GM23338 (cell line): ENCODE results near the gene ATP5ME. TPM values are rescaled to one million over a fixed set of nuclear protein-coding genes. Genes with fewer than 3 reads are reported as not detected.
A peak's percentile ranks its signal among the peaks of the same experiment; 100 is the strongest.

ENCODE experiments used
- ATAC-seq: fragments of 200-7000 bp; cut with Tn5 transposase; 3 replicates; pipeline ENCODE4 v1.9.1; 2020
- DNase-seq: peaks from one replicate; pipeline ENCODE4 v3.0.0-alpha.2; 2015; ENCODE audit warnings: low spot score
- H2AFZ ChIP-seq: fragments of 200-600 bp; sonication (generic); 2 replicates; pipeline ENCODE4 v1.8.0; 2016; ENCODE audit warnings: antibody characterized with exemption, mild to moderate bottlenecking, moderate library complexity
- H3F3A ChIP-seq: fragments of 200-600 bp; sonication (generic); replicated peaks from 2 replicates; pipeline ENCODE4 v1.8.0; 2017; ENCODE audit warnings: antibody characterized with exemption, mixed run types, low read depth
- H3K27ac ChIP-seq: fragments of 200-600 bp; sonication (generic); 2 replicates; pipeline ENCODE4 v1.6.1; 2016; ENCODE audit warnings: low read depth
- H3K27me3 ChIP-seq: fragments of 200-600 bp; sonication (generic); 2 replicates; pipeline ENCODE4 v1.8.0; 2016; ENCODE audit warnings: mild to moderate bottlenecking, mixed run types, moderate library complexity; ENCODE audit not compliant: insufficient read depth
- H3K36me3 ChIP-seq: fragments of 200-600 bp; sonication (generic); 2 replicates; pipeline ENCODE4 v1.8.0; 2016; ENCODE audit warnings: mild to moderate bottlenecking; ENCODE audit not compliant: insufficient read depth
- H3K4me1 ChIP-seq: fragments of 200-600 bp; sonication (generic); 2 replicates; pipeline ENCODE4 v1.8.0; 2016; ENCODE audit warnings: mild to moderate bottlenecking, moderate library complexity; ENCODE audit not compliant: insufficient read depth
- H3K4me2 ChIP-seq: fragments of 200-600 bp; sonication (generic); 2 replicates; pipeline ENCODE4 v1.7.1; 2017; ENCODE audit warnings: mixed run types
- H3K4me3 ChIP-seq: fragments of 200-600 bp; sonication (generic); 2 replicates; pipeline ENCODE4 v1.6.1; 2016; ENCODE audit warnings: mixed run types
- H3K79me2 ChIP-seq: fragments of 200-600 bp; sonication (generic); replicated peaks from 2 replicates; pipeline ENCODE4 v1.8.0; 2017; ENCODE audit warnings: mild to moderate bottlenecking; ENCODE audit not compliant: insufficient read depth
- H3K9me2 ChIP-seq: fragments of 200-600 bp; sonication (generic); 2 replicates; pipeline ENCODE4 v1.8.0; 2017; ENCODE audit not compliant: insufficient read depth
- H4K20me1 ChIP-seq: fragments of 200-600 bp; sonication (generic); replicated peaks from 2 replicates; pipeline ENCODE4 v1.8.0; 2017; ENCODE audit warnings: mild to moderate bottlenecking; ENCODE audit not compliant: insufficient read depth
- H3K27ac Mint-ChIP-seq: 2 replicates; pipeline ENCODE4 v1.8.0; 2020; ENCODE audit warnings: inconsistent platforms, mild to moderate bottlenecking, moderate library complexity, mixed read lengths
- H3K27me3 Mint-ChIP-seq: 3 replicates; pipeline ENCODE4 v1.8.0; 2022; ENCODE audit warnings: low read depth, mild to moderate bottlenecking, moderate library complexity, mixed read lengths, inconsistent platforms; ENCODE audit not compliant: insufficient read depth, poor library complexity
- H3K36me3 Mint-ChIP-seq: 3 replicates; pipeline ENCODE4 v1.8.0; 2021; ENCODE audit warnings: low read depth, mild to moderate bottlenecking, inconsistent platforms, moderate library complexity, mixed read lengths
- H3K4me1 Mint-ChIP-seq: 3 replicates; pipeline ENCODE4 v1.8.0; 2020; ENCODE audit warnings: mild to moderate bottlenecking, inconsistent platforms, mixed read lengths
- H3K4me3 Mint-ChIP-seq: 3 replicates; pipeline ENCODE4 v1.8.0; 2021; ENCODE audit warnings: moderate library complexity, mild to moderate bottlenecking, inconsistent platforms, mixed read lengths
- H3K9me3 Mint-ChIP-seq: 3 replicates; pipeline ENCODE4 v1.8.0; 2020; ENCODE audit warnings: moderate library complexity, mild to moderate bottlenecking, inconsistent platforms, mixed read lengths
- ZNF331 ChIP-seq: fragments of 250-450 bp; sonication (Bioruptor Pico); IDR thresholded peaks from 2 replicates; pipeline ENCODE4 v1.5.0; 2020; ENCODE audit warnings: low read depth, mild to moderate bottlenecking, moderate library complexity
- polyA plus RNA-seq: library from polyadenylated mRNA; unstranded; fragments of >200 nt; fragmentation: Nextera tagmentation; extraction: Ambion mirVana; gene quantifications from 2 replicates; pipeline ENCODE4 v1.2.1, GENCODE V29; 2016
- total RNA-seq: library from RNA; depleted of rRNA; stranded (reverse); fragments of >200 nt; shearing (Covaris generic); gene quantifications from 2 replicates; pipeline ENCODE4 v1.2.3, GENCODE V29; 2014
- TF ChIP-seq, protein P1 (sequence below): fragments of 250-450 bp; sonication (Bioruptor Pico); IDR thresholded peaks from 2 replicates; pipeline ENCODE4 v1.5.0; 2020; ENCODE audit warnings: mild to moderate bottlenecking, moderate library complexity

ATP5ME gene
- total and polyA plus RNA-seq, 2 experiments from 2014 or later = 60.5 to 2,021 TPM

DNA sequence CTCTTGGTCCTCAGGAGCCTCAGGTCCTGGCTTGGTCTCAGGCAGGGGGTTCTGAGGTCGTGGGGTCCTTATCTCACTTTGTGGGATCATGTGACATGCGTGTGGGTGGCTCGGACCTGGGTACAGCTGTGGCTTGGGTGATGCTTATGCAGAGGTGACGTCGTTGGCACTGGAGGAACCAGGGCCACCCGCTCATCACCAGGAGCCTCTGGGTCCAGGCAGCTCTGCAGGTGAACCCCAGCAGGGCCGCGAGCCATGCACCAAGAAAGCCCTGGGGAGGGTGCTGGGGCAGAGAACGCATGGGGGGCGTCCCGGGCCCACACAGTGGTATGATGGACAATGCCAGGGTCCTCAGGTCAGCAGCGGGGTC, 8.7 kb downstream of the ATP5ME start (continued):
- TF ChIP-seq, protein P1, sequence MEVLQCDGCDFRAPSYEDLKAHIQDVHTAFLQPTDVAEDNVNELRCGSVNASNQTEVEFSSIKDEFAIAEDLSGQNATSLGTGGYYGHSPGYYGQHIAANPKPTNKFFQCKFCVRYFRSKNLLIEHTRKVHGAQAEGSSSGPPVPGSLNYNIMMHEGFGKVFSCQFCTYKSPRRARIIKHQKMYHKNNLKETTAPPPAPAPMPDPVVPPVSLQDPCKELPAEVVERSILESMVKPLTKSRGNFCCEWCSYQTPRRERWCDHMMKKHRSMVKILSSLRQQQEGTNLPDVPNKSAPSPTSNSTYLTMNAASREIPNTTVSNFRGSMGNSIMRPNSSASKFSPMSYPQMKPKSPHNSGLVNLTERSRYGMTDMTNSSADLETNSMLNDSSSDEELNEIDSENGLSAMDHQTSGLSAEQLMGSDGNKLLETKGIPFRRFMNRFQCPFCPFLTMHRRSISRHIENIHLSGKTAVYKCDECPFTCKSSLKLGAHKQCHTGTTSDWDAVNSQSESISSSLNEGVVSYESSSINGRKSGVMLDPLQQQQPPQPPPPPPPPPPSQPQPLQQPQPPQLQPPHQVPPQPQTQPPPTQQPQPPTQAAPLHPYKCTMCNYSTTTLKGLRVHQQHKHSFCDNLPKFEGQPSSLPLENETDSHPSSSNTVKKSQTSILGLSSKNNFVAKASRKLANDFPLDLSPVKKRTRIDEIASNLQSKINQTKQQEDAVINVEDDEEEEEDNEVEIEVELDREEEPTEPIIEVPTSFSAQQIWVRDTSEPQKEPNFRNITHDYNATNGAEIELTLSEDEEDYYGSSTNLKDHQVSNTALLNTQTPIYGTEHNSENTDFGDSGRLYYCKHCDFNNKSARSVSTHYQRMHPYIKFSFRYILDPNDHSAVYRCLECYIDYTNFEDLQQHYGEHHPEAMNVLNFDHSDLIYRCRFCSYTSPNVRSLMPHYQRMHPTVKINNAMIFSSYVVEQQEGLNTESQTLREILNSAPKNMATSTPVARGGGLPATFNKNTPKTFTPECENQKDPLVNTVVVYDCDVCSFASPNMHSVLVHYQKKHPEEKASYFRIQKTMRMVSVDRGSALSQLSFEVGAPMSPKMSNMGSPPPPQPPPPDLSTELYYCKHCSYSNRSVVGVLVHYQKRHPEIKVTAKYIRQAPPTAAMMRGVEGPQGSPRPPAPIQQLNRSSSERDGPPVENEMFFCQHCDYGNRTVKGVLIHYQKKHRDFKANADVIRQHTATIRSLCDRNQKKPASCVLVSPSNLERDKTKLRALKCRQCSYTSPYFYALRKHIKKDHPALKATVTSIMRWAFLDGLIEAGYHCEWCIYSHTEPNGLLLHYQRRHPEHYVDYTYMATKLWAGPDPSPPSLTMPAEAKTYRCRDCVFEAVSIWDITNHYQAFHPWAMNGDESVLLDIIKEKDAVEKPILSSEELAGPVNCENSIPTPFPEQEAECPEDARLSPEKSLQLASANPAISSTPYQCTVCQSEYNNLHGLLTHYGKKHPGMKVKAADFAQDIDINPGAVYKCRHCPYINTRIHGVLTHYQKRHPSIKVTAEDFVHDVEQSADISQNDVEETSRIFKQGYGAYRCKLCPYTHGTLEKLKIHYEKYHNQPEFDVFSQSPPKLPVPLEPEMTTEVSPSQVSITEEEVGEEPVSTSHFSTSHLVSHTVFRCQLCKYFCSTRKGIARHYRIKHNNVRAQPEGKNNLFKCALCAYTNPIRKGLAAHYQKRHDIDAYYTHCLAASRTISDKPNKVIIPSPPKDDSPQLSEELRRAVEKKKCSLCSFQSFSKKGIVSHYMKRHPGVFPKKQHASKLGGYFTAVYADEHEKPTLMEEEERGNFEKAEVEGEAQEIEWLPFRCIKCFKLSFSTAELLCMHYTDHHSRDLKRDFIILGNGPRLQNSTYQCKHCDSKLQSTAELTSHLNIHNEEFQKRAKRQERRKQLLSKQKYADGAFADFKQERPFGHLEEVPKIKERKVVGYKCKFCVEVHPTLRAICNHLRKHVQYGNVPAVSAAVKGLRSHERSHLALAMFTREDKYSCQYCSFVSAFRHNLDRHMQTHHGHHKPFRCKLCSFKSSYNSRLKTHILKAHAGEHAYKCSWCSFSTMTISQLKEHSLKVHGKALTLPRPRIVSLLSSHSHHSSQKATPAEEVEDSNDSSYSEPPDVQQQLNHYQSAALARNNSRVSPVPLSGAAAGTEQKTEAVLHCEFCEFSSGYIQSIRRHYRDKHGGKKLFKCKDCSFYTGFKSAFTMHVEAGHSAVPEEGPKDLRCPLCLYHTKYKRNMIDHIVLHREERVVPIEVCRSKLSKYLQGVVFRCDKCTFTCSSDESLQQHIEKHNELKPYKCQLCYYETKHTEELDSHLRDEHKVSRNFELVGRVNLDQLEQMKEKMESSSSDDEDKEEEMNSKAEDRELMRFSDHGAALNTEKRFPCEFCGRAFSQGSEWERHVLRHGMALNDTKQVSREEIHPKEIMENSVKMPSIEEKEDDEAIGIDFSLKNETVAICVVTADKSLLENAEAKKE (CRISPR knock-in tag) = no peak

DNA sequence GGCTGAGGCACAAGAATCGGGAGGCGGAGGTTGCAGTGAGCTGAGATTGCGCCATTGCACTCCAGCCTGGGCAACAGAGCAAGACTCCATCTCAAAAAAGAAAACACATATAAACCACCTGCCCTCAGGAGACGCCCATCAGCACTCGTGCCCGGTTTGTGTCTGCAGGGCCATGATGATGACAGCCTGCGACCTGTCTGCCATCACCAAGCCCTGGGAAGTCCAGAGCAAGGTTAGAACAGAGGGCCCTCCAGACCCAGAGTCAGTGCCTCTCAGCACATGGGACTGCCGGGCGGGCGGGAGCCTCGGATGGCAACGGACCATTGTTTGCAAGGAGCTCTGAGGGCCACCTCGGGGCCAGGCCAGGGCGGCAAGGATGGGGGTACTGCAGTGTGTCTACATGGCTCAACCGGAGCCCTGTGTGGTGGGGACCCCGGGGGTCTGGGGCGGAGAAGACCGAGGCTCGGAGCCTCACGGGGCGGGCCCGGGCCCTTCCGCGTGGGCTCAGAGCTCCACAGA, 9.3 kb downstream of the ATP5ME start:
- Histone ChIP-seq H3K79me2 (no peaks in the 10 kb centered on the region), H3K27ac (no peak overlapping the region), H3K4me3 (peak overlapping the region; percentile 87), H3K4me2 (peak overlapping the region; percentile 90), H3K4me1 (no peaks in the 10 kb centered on the region), H3K27me3 (no peaks in the 10 kb centered on the region), H3F3A (no peaks in the 10 kb centered on the region), H3K36me3 (no peaks in the 10 kb centered on the region), H2AFZ (no peak overlapping the region), H4K20me1 (no peaks in the 10 kb centered on the region; the same call in 1 of the 2 replicates), H3K9me2 (no peaks in the 10 kb centered on the region)
- Mint-ChIP-seq H3K4me1 (no peaks in the 10 kb centered on the region; the same call in 2 of the 3 replicates), H3K27ac (no peak overlapping the region), H3K36me3 (peaks cover 10% of the 10 kb centered on the region), H3K4me3 (peak overlapping the region; percentile 83), H3K9me3 (no peaks in the 10 kb centered on the region; the same call in 2 of the 3 replicates), H3K27me3 (peaks cover 8% of the 10 kb centered on the region)
- DNase-seq = no peak
- TF ChIP-seq ZNF331 (CRISPR knock-in tag) = no peak
- no peak for ATAC-seq
